Esophagus squamous epithelium (tissue), 5 donors: ENCODE results near the gene SPATA17. TPM values are rescaled to one million over a fixed set of nuclear protein-coding genes. Genes with fewer than 3 reads are reported as not detected.

ENCODE experiments used
- DNase-seq: peaks from one replicate; lab custom pipeline; 2025; lab: John Stamatoyannopoulos, UW
- H3K27ac ChIP-seq, 4 donors: fragments of 200-600 bp; sonication (generic); one replicate each; pipeline ENCODE4 v1.5.1; 2016 to 2019; ENCODE audit warnings: mild to moderate bottlenecking in 1 of 4
- H3K27me3 ChIP-seq, 4 donors: fragments of 200-600 bp; sonication (generic); 1 replicate in 3 of 4; 2 replicates in 1 of 4; pipeline versions ENCODE4 v1.5.1 to v1.6.0; 2017 to 2021; ENCODE audit warnings: antibody characterized with exemption in 1 of 4
- H3K36me3 ChIP-seq, 3 donors: fragments of 200-600 bp; sonication (generic); one replicate each; pipeline ENCODE4 v1.5.1; 2016 to 2019
- H3K4me1 ChIP-seq, 3 donors: fragments of 200-600 bp; sonication (generic); one replicate each; pipeline ENCODE4 v1.5.1; 2017 to 2019
- H3K4me3 ChIP-seq, 4 donors: fragments of 200-600 bp; sonication (generic); 1 replicate in 3 of 4; 2 replicates in 1 of 4; pipeline ENCODE4 v1.5.1; 2016 to 2019; ENCODE audit warnings: mild to moderate bottlenecking in 2 of 4, moderate library complexity in 1 of 4
- H3K9me3 ChIP-seq, 3 donors: fragments of 200-600 bp; sonication (generic); one replicate each; pipeline ENCODE4 v1.5.1; 2016 to 2019
- CTCF ChIP-seq, 6 experiments: fragments of 450-650 bp in 4 of 6; fragments of 200-600 bp in 2 of 6; sonication (generic) in 2 of 6; IDR thresholded peaks; one replicate each; pipeline ENCODE4 v1.5.1; 2016 to 2019; ENCODE audit warnings: antibody characterized with exemption in 6 of 6, mild to moderate bottlenecking in 4 of 6, moderate library complexity in 4 of 6
- POLR2A ChIP-seq, 4 donors: fragments of 450-650 bp; IDR thresholded peaks; one replicate each; pipeline ENCODE4 v1.6.1; 2017; ENCODE audit warnings: antibody characterized with exemption in 4 of 4, mild to moderate bottlenecking in 4 of 4, moderate library complexity in 3 of 4
- WGBS, 2 donors: methylation state at CpG; one replicate each; pipeline ENCODE4 v1.1.5; 2018; 5-methylcytosine and 5-hydroxymethylcytosine counted together
- intact Hi-C: fragments of 100-400 bp; cut with DNase I; formaldehyde crosslinking; loops from one replicate; pipeline ENCODE4 v1.15.0; 2022
- total RNA-seq, 4 donors: library from RNA; depleted of rRNA; stranded (reverse); fragments of >200 nt; gene quantifications; one replicate each; pipeline ENCODE4 v1.1.0, GENCODE V29; 2016
- donor health status: DM: yes; HTN: yes; CAD: no.

The SPATA17 gene
- total RNA-seq, 4 donors from 2014 or later = 0.11 to 0.19 (median 0.13) TPM; not detected in 1

- Histone ChIP-seq H3K27ac (no peak overlapping the region), H3K4me1 (no peaks in the 10 kb centered on the region), H3K4me3 (no peak overlapping the region), H3K9me3 (no peaks in the 10 kb centered on the region), H3K36me3 (no peaks in the 10 kb centered on the region), H3K27me3 (no peaks in the 10 kb centered on the region)
- no peak for TF ChIP-seq CTCF (IDR thresholded peaks at IDR 0.05)
- no peak for TF ChIP-seq POLR2A (IDR thresholded peaks at IDR 0.05)
- DNase-seq = no peak
- 13 to 33% methylated on average over 1 of the region's 1 CpG for WGBS, 2 donors
- intact Hi-C loops = no loop called here
These were observed 90.5 kb downstream of the SPATA17 start for GRCh38 chr1:217721692-217722091.

- Histone ChIP-seq H3K9me3 (no peaks in the 10 kb centered on the region), H3K27me3 (no peaks in the 10 kb centered on the region), H3K4me3 (no peak overlapping the region), H3K36me3 (no peaks in the 10 kb centered on the region), H3K4me1 (no peaks in the 10 kb centered on the region), H3K27ac (no peak overlapping the region)
- intact Hi-C loops = no loop called here
- DNase-seq = no peak
- no peak for TF ChIP-seq POLR2A (IDR thresholded peaks at IDR 0.05)
- no peak for TF ChIP-seq CTCF (IDR thresholded peaks at IDR 0.05)
- 59% methylated on average over 3 of the region's 3 CpGs for WGBS, 2 donors
These were observed 103.8 kb downstream of the SPATA17 start for GRCh38 chr1:217734973-217735372.

- Histone ChIP-seq H3K27me3 (no peaks in the 10 kb centered on the region), H3K9me3 (no peaks in the 10 kb centered on the region), H3K36me3 (no peaks in the 10 kb centered on the region), H3K4me1 (no peaks in the 10 kb centered on the region), H3K4me3 (no peak overlapping the region), H3K27ac (no peak overlapping the region)
- no peak for TF ChIP-seq POLR2A (IDR thresholded peaks at IDR 0.05)
- TF ChIP-seq CTCF (IDR thresholded peaks at IDR 0.05) = peak in 5 of 6 experiments; percentile 32 to 78 (median 56)
- intact Hi-C loops = no loop called here
- DNase-seq = no peak
- 80 to 81% methylated on average over 2 of the region's 2 CpGs for WGBS, 2 donors
These were observed 116.1 kb downstream of the SPATA17 start for GRCh38 chr1:217747156-217747769.

GRCh38 chr1:217769768-217770167, 138.6 kb downstream of the SPATA17 start:
- TF ChIP-seq CTCF (IDR thresholded peaks at IDR 0.05) (no peak), POLR2A (IDR thresholded peaks at IDR 0.05) (no peak)
- H3K36me3 ChIP-seq = no peaks in the 10 kb centered on the region
- no peaks in the 10 kb centered on the region for H3K9me3 ChIP-seq
- H3K27ac ChIP-seq = no peak overlapping the region
- intact Hi-C loops = no loop called here
- no peaks in the 10 kb centered on the region for H3K27me3 ChIP-seq
- H3K4me3 ChIP-seq = no peak overlapping the region
- no peaks in the 10 kb centered on the region for H3K4me1 ChIP-seq
- DNase-seq = no peak

- TF ChIP-seq CTCF (IDR thresholded peaks at IDR 0.05) (no peak), POLR2A (IDR thresholded peaks at IDR 0.05) (no peak)
- intact Hi-C loops = no loop called here
- 61 to 76% methylated on average over 3 of the region's 3 CpGs for WGBS, 2 donors
These were observed 139.8 kb downstream of the SPATA17 start for GRCh38 chr1:217770918-217771317.

More at GRCh38 chr1:217770918-217771317, 139.8 kb downstream of the SPATA17 start:
- Histone ChIP-seq H3K27ac (no peak overlapping the region), H3K27me3 (no peaks in the 10 kb centered on the region), H3K36me3 (no peaks in the 10 kb centered on the region), H3K4me3 (no peak overlapping the region), H3K9me3 (no peaks in the 10 kb centered on the region), H3K4me1 (no peaks in the 10 kb centered on the region)
- no peak for DNase-seq
